PFSK-1 (cell line): ENCODE results near the gene PIGM.

Experiments
- FOXP2 ChIP-seq: optimal IDR thresholded peaks from 2 replicates; pipeline ENCODE3; 2011; ENCODE audit warnings: borderline replicate concordance, control low read depth, inconsistent platforms; ENCODE audit not compliant: insufficient read depth; ENCODE audit errors: extremely low read length, extremely low read depth
- POLR2AphosphoS5 ChIP-seq: IDR thresholded peaks from 2 replicates; pipeline ENCODE4 v1.6.1; 2012; ENCODE audit warnings: low read depth, mild to moderate bottlenecking, control low read depth, low read length, moderate library complexity
- REST ChIP-seq, 2 experiments: IDR thresholded peaks; 2 replicates each; pipeline versions ENCODE4 v1.6.1 to v1.8.0; 2011 to 2012; ENCODE audit warnings: low read depth in 2 of 2, low read length in 2 of 2, control low read depth in 1 of 2, inconsistent platforms in 1 of 2, mild to moderate bottlenecking in 1 of 2, moderate library complexity in 1 of 2; ENCODE audit not compliant: insufficient read depth in 1 of 2
- SIN3A ChIP-seq: IDR thresholded peaks from 2 replicates; pipeline ENCODE4 v1.6.1; 2012; ENCODE audit warnings: mild to moderate bottlenecking, low read length, moderate library complexity, borderline replicate concordance; ENCODE audit not compliant: insufficient read depth
- TAF1 ChIP-seq: IDR thresholded peaks from 2 replicates; pipeline ENCODE4 v1.6.1; 2012; ENCODE audit warnings: low read length, control low read depth, borderline replicate concordance; ENCODE audit not compliant: insufficient read depth

DNA sequence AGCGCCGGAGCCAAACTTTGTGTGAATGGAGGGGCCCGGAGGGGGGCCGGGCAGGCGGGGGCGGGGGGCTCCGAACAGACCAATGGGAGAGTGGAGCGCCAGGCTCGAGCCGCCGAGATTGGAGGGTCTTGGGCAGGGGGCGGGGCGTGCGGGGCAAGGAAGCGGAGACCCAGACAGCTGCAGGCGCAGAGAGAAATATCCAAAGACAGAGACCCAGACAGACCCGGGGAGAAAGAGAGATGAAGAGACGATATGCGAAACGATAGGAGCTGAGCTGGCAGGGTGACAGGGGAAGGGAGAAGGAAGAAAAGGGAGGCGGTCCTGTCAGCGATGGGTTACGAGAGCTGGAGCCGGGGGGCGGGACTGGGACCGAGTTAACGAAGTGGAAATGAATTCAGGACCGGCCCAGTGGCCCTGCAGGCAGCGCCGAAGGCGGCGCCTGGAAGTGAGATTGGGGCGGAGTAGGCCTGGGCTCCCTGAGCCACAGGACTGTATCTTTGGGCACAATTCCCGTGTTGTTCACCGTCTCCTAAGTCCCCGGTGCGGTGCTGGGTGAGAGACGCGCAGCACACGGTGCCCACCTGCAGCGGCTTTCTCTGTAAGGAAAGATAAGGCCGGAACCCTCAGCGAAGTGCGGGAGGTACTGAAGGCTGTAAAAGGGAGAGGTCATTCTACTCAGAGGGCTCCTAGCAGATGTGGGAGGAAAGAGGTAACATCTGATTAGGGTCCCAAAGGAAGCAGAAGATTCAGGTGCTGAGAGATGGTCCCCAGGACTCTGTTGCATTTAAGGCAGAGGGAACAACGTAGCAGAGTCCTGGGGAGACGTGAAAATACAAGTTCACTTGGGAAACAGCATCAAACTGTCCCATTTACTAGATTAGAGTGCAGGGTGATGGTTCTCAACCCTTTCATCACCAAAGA lies 38.7 kb upstream of the PIGM start:
- TF ChIP-seq POLR2AphosphoS5 (no peak), TAF1 (no peak), FOXP2 (no peak), SIN3A (no peak), REST (IDR thresholded peaks at IDR 0.05; ENCODE audit: insufficient read depth in 1 of 2, low read depth in 2 of 2, low read length in 2 of 2) (no peak)
